Esophagus squamous epithelium (tissue), 5 donors: ENCODE data around the gene SP4. TPM values are rescaled to one million over a fixed set of nuclear protein-coding genes. Genes with fewer than 3 reads are reported as not detected.

Source experiments
- DNase-seq: peaks from one replicate; lab custom pipeline; 2025; lab: John Stamatoyannopoulos, UW
- H3K27ac ChIP-seq, 4 donors: fragments of 200-600 bp; sonication (generic); one replicate each; pipeline ENCODE4 v1.5.1; 2016 to 2019; ENCODE audit warnings: mild to moderate bottlenecking in 1 of 4
- H3K27me3 ChIP-seq, 4 donors: fragments of 200-600 bp; sonication (generic); 1 replicate in 3 of 4; 2 replicates in 1 of 4; pipeline versions ENCODE4 v1.5.1 to v1.6.0; 2017 to 2021; ENCODE audit warnings: antibody characterized with exemption in 1 of 4
- H3K36me3 ChIP-seq, 3 donors: fragments of 200-600 bp; sonication (generic); one replicate each; pipeline ENCODE4 v1.5.1; 2016 to 2019
- H3K4me1 ChIP-seq, 3 donors: fragments of 200-600 bp; sonication (generic); one replicate each; pipeline ENCODE4 v1.5.1; 2017 to 2019
- H3K4me3 ChIP-seq, 4 donors: fragments of 200-600 bp; sonication (generic); 1 replicate in 3 of 4; 2 replicates in 1 of 4; pipeline ENCODE4 v1.5.1; 2016 to 2019; ENCODE audit warnings: mild to moderate bottlenecking in 2 of 4, moderate library complexity in 1 of 4
- H3K9me3 ChIP-seq, 3 donors: fragments of 200-600 bp; sonication (generic); one replicate each; pipeline ENCODE4 v1.5.1; 2016 to 2019
- POLR2A ChIP-seq, 4 donors: fragments of 450-650 bp; IDR thresholded peaks; one replicate each; pipeline ENCODE4 v1.6.1; 2017; ENCODE audit warnings: antibody characterized with exemption in 4 of 4, mild to moderate bottlenecking in 4 of 4, moderate library complexity in 3 of 4
- WGBS, 2 donors: methylation state at CpG; one replicate each; pipeline ENCODE4 v1.1.5; 2018; 5-methylcytosine and 5-hydroxymethylcytosine counted together
- intact Hi-C: fragments of 100-400 bp; cut with DNase I; formaldehyde crosslinking; loops from one replicate; pipeline ENCODE4 v1.15.0; 2022
- total RNA-seq, 4 donors: library from RNA; depleted of rRNA; stranded (reverse); fragments of >200 nt; gene quantifications; one replicate each; pipeline ENCODE4 v1.1.0, GENCODE V29; 2016
- TF ChIP-seq, protein P1 (sequence below), 6 experiments: fragments of 450-650 bp in 4 of 6; fragments of 200-600 bp in 2 of 6; sonication (generic) in 2 of 6; IDR thresholded peaks; one replicate each; pipeline ENCODE4 v1.5.1; 2016 to 2019; ENCODE audit warnings: antibody characterized with exemption in 6 of 6, mild to moderate bottlenecking in 4 of 6, moderate library complexity in 4 of 6
- donor health status: DM: yes; HTN: yes; CAD: no.

SP4 gene
- total RNA-seq, 4 donors from 2014 or later: 0.72 to 40.6 (median 2.5) TPM

DNA sequence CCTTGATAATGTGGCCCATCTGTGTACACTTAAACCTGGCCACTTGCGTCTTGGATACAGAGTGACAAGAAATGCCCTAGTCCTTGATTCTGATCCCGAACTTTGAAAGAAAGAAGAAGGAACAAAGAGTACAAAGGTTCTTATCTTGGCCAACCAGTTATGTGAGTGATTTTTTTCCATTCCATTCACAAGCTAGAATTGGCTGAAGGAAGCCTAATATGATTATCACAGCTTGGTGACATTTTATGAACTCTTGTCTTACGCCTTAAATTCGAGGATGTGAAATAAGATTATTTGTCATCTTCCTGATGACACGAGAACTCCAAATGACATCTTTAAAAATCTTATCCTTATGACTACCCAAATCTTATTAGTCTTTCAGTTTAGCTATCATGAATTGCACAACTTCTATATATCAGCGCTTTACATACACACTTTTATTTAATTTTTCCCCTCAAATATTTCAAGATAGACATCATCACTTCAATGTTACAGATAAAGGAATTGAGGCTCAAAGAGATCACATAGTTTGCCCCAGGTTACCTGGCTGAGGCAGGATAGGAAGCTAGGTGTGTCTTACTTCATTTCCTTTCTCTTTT is 13.0 kb upstream of the SP4 start:
- Histone ChIP-seq H3K4me3 (no peak overlapping the region), H3K27me3 (no peaks in the 10 kb centered on the region), H3K36me3 (no peaks in the 10 kb centered on the region), H3K4me1 (peaks cover 0 to 3% (median 0%) of the 10 kb centered on the region in 3 donors), H3K27ac (no peak overlapping the region), H3K9me3 (no peaks in the 10 kb centered on the region)
- TF ChIP-seq, protein P1, sequence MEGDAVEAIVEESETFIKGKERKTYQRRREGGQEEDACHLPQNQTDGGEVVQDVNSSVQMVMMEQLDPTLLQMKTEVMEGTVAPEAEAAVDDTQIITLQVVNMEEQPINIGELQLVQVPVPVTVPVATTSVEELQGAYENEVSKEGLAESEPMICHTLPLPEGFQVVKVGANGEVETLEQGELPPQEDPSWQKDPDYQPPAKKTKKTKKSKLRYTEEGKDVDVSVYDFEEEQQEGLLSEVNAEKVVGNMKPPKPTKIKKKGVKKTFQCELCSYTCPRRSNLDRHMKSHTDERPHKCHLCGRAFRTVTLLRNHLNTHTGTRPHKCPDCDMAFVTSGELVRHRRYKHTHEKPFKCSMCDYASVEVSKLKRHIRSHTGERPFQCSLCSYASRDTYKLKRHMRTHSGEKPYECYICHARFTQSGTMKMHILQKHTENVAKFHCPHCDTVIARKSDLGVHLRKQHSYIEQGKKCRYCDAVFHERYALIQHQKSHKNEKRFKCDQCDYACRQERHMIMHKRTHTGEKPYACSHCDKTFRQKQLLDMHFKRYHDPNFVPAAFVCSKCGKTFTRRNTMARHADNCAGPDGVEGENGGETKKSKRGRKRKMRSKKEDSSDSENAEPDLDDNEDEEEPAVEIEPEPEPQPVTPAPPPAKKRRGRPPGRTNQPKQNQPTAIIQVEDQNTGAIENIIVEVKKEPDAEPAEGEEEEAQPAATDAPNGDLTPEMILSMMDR (IDR thresholded peaks at IDR 0.05): no peak
- no peak for TF ChIP-seq POLR2A (IDR thresholded peaks at IDR 0.05)
- intact Hi-C loops: no loop called here
- no peak for DNase-seq
- 78 to 87% methylated on average over 6 of the region's 6 CpGs for WGBS, 2 donors

DNA sequence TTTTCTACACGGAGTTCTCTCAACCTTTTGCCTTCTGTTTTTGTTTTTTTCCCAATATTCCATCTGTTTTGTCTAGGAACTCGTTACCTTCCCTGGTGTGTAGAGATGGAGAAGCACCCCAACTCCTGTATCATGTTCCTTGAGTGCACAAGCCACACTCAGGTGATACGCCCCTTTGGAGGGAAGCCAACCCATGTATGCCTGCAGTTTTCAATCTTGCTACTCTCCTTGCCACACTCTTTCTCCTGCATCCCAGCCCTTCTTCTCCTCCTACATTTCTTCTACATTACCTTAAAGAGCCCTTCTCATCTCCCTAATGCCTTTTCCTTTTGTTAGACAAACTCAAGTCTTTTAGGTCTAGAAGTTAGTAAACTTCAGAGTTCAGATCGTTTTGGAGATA is 10.2 kb upstream of the SP4 start:
- intact Hi-C loops: no loop called here
- 49 to 55% methylated on average over 4 of the region's 4 CpGs for WGBS, 2 donors
- no peak overlapping the region for H3K4me3 ChIP-seq
- H3K36me3 ChIP-seq: no peaks in the 10 kb centered on the region
- H3K9me3 ChIP-seq: no peaks in the 10 kb centered on the region
- H3K4me1 ChIP-seq: peaks cover 0 to 3% (median 0%) of the 10 kb centered on the region in 3 donors
- H3K27me3 ChIP-seq: no peaks in the 10 kb centered on the region
- DNase-seq: no peak
- TF ChIP-seq, protein P1 (IDR thresholded peaks at IDR 0.05): no peak
- TF ChIP-seq POLR2A (IDR thresholded peaks at IDR 0.05): no peak
- H3K27ac ChIP-seq: no peak overlapping the region

DNA sequence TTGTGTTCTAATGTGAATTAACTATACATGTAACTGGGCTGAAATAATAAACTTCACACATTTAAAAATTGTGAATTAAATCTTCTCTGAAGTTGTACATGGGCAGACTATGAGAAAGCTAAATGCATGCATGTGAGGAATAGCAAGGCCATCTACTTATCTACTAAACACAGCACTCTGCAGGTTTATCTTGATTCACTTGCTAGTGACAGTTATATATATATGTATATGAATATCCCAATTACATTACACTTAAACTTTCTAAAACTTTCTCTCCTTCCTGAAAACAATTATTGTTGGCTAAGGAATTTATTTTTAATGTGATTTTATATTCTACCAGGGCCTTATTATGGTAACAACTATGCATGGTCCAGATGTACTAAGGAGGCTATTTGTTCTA is 5.1 kb upstream of the SP4 start:
- Histone ChIP-seq H3K4me3 (no peak overlapping the region), H3K4me1 (peaks cover 6 to 9% (median 7%) of the 10 kb centered on the region in 3 donors), H3K27ac (no peak overlapping the region), H3K36me3 (no peaks in the 10 kb centered on the region), H3K9me3 (no peaks in the 10 kb centered on the region), H3K27me3 (no peaks in the 10 kb centered on the region)
- TF ChIP-seq, protein P1 (IDR thresholded peaks at IDR 0.05): no peak
- TF ChIP-seq POLR2A (IDR thresholded peaks at IDR 0.05): no peak
- intact Hi-C loops: no loop called here
- no peak for DNase-seq

DNA sequence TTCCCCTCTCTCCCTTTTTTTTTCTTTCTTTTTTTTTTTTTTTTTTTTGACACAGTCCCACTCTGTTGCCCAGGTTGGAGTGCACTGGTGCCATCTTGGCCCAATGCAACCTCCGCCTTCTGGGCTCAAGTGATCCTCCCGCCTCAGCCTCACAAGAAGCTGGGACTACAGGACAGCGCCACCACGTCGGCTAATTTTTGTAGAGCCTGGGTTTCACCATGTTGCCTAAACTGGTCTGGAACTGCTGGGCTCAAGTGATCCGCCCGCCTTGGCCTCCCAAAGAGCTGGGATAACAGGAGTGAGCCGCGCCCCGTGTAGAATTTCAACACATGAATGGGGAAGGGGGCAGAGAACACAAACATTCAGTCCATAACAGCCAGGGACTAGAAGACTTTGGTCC is 2.6 kb upstream of the SP4 start:
- no peak for DNase-seq
- no peak overlapping the region for H3K27ac ChIP-seq
- WGBS, 2 donors: 88 to 95% methylated on average over 5 to 7 of the region's 10 CpGs
- no peaks in the 10 kb centered on the region for H3K27me3 ChIP-seq
- intact Hi-C loops: no loop called here
- H3K9me3 ChIP-seq: no peaks in the 10 kb centered on the region
- no peaks in the 10 kb centered on the region for H3K36me3 ChIP-seq
- peaks cover 6 to 28% (median 12%) of the 10 kb centered on the region in 3 donors for H3K4me1 ChIP-seq
- H3K4me3 ChIP-seq: no peak overlapping the region
- TF ChIP-seq POLR2A (IDR thresholded peaks at IDR 0.05): no peak
- TF ChIP-seq, protein P1 (IDR thresholded peaks at IDR 0.05): no peak

DNA sequence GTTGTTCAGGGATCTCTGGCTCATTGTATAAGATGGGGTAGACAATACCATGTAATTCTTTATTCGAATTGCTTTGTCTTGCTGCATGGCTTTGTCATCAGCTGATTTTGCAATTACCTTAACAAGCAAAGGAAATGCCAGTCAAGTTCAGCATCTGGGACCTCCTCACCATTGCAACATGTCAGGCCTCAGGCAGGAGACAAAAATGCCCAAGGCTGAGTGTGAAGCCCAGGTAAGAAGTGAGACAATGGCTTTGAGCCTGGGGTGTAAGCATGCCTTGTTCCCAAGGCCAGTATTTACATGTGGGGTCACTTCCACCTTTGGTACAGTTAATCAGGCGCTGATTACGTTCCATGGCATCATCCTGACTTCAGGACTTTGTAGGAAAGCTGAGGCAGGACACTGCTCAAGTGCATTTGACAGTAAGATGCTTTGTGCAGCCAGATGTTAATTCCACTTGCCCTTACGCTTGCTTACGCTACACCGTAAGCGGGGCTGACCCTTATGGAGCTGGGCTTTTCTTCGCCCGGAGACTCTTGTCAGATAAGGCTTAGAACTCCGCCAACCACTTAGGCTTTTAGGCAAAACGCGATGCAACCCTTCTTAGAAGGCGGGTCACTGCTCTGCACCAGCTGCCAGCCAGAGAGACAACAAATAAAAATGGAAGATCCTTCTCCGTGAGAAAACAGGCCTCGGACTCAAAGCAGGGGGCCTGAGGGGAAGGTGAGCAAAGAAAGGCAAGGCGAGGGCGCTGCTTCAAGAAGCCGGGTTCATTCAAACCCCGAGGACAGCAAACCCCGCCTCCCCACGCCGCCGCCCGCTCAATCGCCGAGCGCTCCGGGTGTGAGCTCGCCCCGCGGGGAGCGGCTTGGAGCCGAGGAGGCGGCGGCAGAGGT is 1.3 kb upstream of the SP4 start:
- DNase-seq: no peak
- Histone ChIP-seq H3K27ac (peak overlapping the region; percentile 89 to 99 (median 96)), H3K36me3 (no peaks in the 10 kb centered on the region), H3K4me1 (peaks cover 6 to 40% (median 13%) of the 10 kb centered on the region in 3 donors), H3K4me3 (peak overlapping the region; percentile 51 to 92 (median 77)), H3K9me3 (no peaks in the 10 kb centered on the region), H3K27me3 (no peaks in the 10 kb centered on the region)
- WGBS, 2 donors: 5 to 8% methylated on average over 13 to 26 of the region's 35 CpGs
- intact Hi-C loops: no loop called here
- TF ChIP-seq POLR2A (IDR thresholded peaks at IDR 0.05): no peak
- TF ChIP-seq, protein P1 (IDR thresholded peaks at IDR 0.05): no peak
